Adrenal gland (tissue), 5 donors: ENCODE measurements around the gene LRRIQ1.

Experiments used
- CTCF ChIP-seq, 6 experiments: fragments of 450-650 bp in 4 of 6; fragments of 200-600 bp in 2 of 6; sonication (generic) in 1 of 6; IDR thresholded peaks; 1 replicate in 5 of 6; 2 replicates in 1 of 6; pipeline versions ENCODE4 v1.5.1 to v1.8.0; 2016 to 2021; ENCODE audit warnings: antibody characterized with exemption in 6 of 6, mild to moderate bottlenecking in 2 of 6, moderate library complexity in 1 of 6
- POLR2A ChIP-seq, 2 donors: fragments of 450-650 bp; IDR thresholded peaks; one replicate each; pipeline ENCODE4 v1.6.1; 2017; ENCODE audit warnings: antibody characterized with exemption in 2 of 2, mild to moderate bottlenecking in 2 of 2, moderate library complexity in 1 of 2
- donor health status: DM: no; HTN: no; CAD: no.

GRCh38 chr12:85072826-85073225 is 36.7 kb downstream of the LRRIQ1 start:
- no peak for TF ChIP-seq CTCF (IDR thresholded peaks at IDR 0.05)
- no peak for TF ChIP-seq POLR2A (IDR thresholded peaks at IDR 0.05)
